Aorta (tissue), 5 donors: Measurements from ENCODE around the gene CLIP4. TPM values are rescaled to one million over a fixed set of nuclear protein-coding genes. Genes with fewer than 3 reads are reported as not detected.

Source experiments
- ATAC-seq: fragments of 200-7000 bp; cut with Tn5 transposase; one replicate; pipeline ENCODE4 v1.9.1; 2022; ENCODE audit warnings: moderate library complexity; ENCODE audit not compliant: low FRiP score
- DNase-seq, 2 donors: peaks; one replicate each; pipeline ENCODE4 v3.0.0-alpha.2; 2020
- H3K27ac ChIP-seq, 2 donors: one replicate each; pipeline ENCODE4 v1.5.1; 2013; ENCODE audit warnings: low read length in 2 of 2, mild to moderate bottlenecking in 2 of 2, moderate library complexity in 2 of 2, control low read depth in 1 of 2, inconsistent platforms in 1 of 2, low read depth in 1 of 2
- H3K27me3 ChIP-seq, 2 donors: one replicate each; pipeline ENCODE4 v1.6.1; 2013; ENCODE audit warnings: control low read depth in 1 of 2, low read length in 1 of 2, mild to moderate bottlenecking in 1 of 2, moderate library complexity in 1 of 2; ENCODE audit not compliant: insufficient read depth in 2 of 2, control insufficient read depth in 1 of 2
- H3K36me3 ChIP-seq, 2 donors: one replicate each; pipeline ENCODE4 v1.6.1; 2013; ENCODE audit warnings: control low read depth in 1 of 2, low read length in 1 of 2, mild to moderate bottlenecking in 1 of 2; ENCODE audit not compliant: insufficient read depth in 2 of 2, control insufficient read depth in 1 of 2
- H3K4me1 ChIP-seq, 2 donors: one replicate each; pipeline ENCODE4 v1.6.1; 2013; ENCODE audit warnings: low read length in 2 of 2, control low read depth in 1 of 2, mild to moderate bottlenecking in 1 of 2, moderate library complexity in 1 of 2; ENCODE audit not compliant: insufficient read depth in 2 of 2, control insufficient read depth in 1 of 2
- H3K4me3 ChIP-seq, 2 donors: one replicate each; pipeline ENCODE4 v1.5.1; 2013; ENCODE audit warnings: low read length in 2 of 2, control low read depth in 1 of 2, mild to moderate bottlenecking in 1 of 2
- H3K9me3 ChIP-seq: one replicate; pipeline ENCODE4 v1.6.1; 2013; ENCODE audit warnings: mild to moderate bottlenecking, low read length; ENCODE audit not compliant: control insufficient read depth
- WGBS, 2 donors: extraction: QIAGEN DNeasy Blood & Tissue Kit; methylation state at CpG; one replicate each; pipeline ENCODE4 v1.1.7; 2013; 5-methylcytosine and 5-hydroxymethylcytosine counted together
- intact Hi-C, 2 donors: fragments of 100-400 bp; cut with DNase I; formaldehyde crosslinking; loops; one replicate each; pipeline versions ENCODE4 v1.14.2 to v1.15.0; 2022
- polyA plus RNA-seq, 2 donors: library from polyadenylated mRNA; stranded (reverse); fragments of 200-250 nt; gene quantifications; one replicate each; pipeline ENCODE4 v1.2.3, GENCODE V29; 2013
- total RNA-seq, 2 donors: library from RNA; stranded (reverse); fragmentation: NEBNext Ultra II Directional; extraction: Animal tissue kit (Norgen Biotek cat#: 25700); gene quantifications; one replicate each; pipeline ENCODE4 v1.2.1, GENCODE V29; 2021
- donor health status: healthy with polysubstance abuse.
- donor health status: Bipolar disorder and iron deficiency.
- donor health status: DM: no; HTN: no; CAD: no.
- donor health status: DM: no; HTN: no; CAD: no.
- donor health status: DM: yes; HTN: yes; CAD: no.

Gene CLIP4
- total and polyA plus RNA-seq, 4 donors: 7.6 to 52.3 (median 31.8) TPM

GRCh38 chr2:29195796-29196195 is 80.6 kb downstream of the CLIP4 start:
- Histone ChIP-seq H3K4me3 (no peak overlapping the region), H3K36me3 (peaks cover 0 to 2% of the 10 kb centered on the region in 2 donors), H3K4me1 (no peaks in the 10 kb centered on the region), H3K9me3 (no peaks in the 10 kb centered on the region), H3K27me3 (no peaks in the 10 kb centered on the region), H3K27ac (no peak overlapping the region)
- WGBS, 2 donors: 83 to 84% methylated on average over 8 of the region's 8 CpGs
- intact Hi-C loops: loop anchor here in 1 of 2 donors (2.0 kb wide), 1 partner anchor 237 kb away; no protein-coding TSS in a partner anchor
- DNase-seq (no peak), ATAC-seq (no peak)

- ATAC-seq (peak; percentile 73), DNase-seq (peak; percentile 70 to 83)
- H3K4me3 ChIP-seq: no peak overlapping the region
- H3K36me3 ChIP-seq: no peaks in the 10 kb centered on the region
- H3K27ac ChIP-seq: no peak overlapping the region
- H3K9me3 ChIP-seq: no peaks in the 10 kb centered on the region
- intact Hi-C loops: loop anchor here (1.0 to 2.0 kb wide), 2 partner anchors 238 to 239 kb away; no protein-coding TSS in a partner anchor
- H3K4me1 ChIP-seq: no peaks in the 10 kb centered on the region
- H3K27me3 ChIP-seq: no peaks in the 10 kb centered on the region
- WGBS, 2 donors: 25 to 29% methylated on average over 14 of the region's 14 CpGs
Measured at GRCh38 chr2:29196792-29197788, 81.9 kb downstream of the CLIP4 start.

GRCh38 chr2:29201979-29202378 is 86.8 kb downstream of the CLIP4 start:
- Histone ChIP-seq H3K9me3 (no peaks in the 10 kb centered on the region), H3K27ac (no peak overlapping the region), H3K27me3 (no peaks in the 10 kb centered on the region), H3K4me3 (no peak overlapping the region), H3K4me1 (no peaks in the 10 kb centered on the region), H3K36me3 (no peaks in the 10 kb centered on the region)
- intact Hi-C loops: no loop called here
- ATAC-seq (no peak), DNase-seq (no peak)
- 25 to 30% methylated on average over 5 of the region's 5 CpGs for WGBS, 2 donors

- Histone ChIP-seq H3K4me3 (no peak overlapping the region), H3K27ac (no peak overlapping the region), H3K4me1 (no peaks in the 10 kb centered on the region), H3K36me3 (no peaks in the 10 kb centered on the region), H3K27me3 (no peaks in the 10 kb centered on the region), H3K9me3 (no peaks in the 10 kb centered on the region)
- DNase-seq (no peak), ATAC-seq (no peak)
- WGBS, 2 donors: 84 to 91% methylated on average over 5 of the region's 5 CpGs
- intact Hi-C loops: no loop called here
Measured at GRCh38 chr2:29202819-29203495, 87.7 kb downstream of the CLIP4 start.

- Histone ChIP-seq H3K27me3 (no peaks in the 10 kb centered on the region), H3K36me3 (no peaks in the 10 kb centered on the region), H3K27ac (no peak overlapping the region), H3K4me3 (no peak overlapping the region), H3K4me1 (no peaks in the 10 kb centered on the region), H3K9me3 (no peaks in the 10 kb centered on the region)
- WGBS, 2 donors: 76 to 81% methylated on average over 5 of the region's 5 CpGs
- intact Hi-C loops: no loop called here
- no peak for DNase-seq
- ATAC-seq: no peak
Measured at GRCh38 chr2:29206941-29207340, 91.7 kb downstream of the CLIP4 start.

GRCh38 chr2:29207352-29208148 is 92.3 kb downstream of the CLIP4 start:
- H3K27ac ChIP-seq: no peak overlapping the region
- H3K4me1 ChIP-seq: no peaks in the 10 kb centered on the region
- H3K4me3 ChIP-seq: no peak overlapping the region
- intact Hi-C loops: no loop called here
- ATAC-seq: no peak
- H3K36me3 ChIP-seq: no peaks in the 10 kb centered on the region
- H3K9me3 ChIP-seq: no peaks in the 10 kb centered on the region
- 77 to 83% methylated on average over 3 of the region's 3 CpGs for WGBS, 2 donors
- no peaks in the 10 kb centered on the region for H3K27me3 ChIP-seq
- DNase-seq: no peak

- Histone ChIP-seq H3K27ac (no peak overlapping the region), H3K9me3 (no peaks in the 10 kb centered on the region), H3K4me3 (no peak overlapping the region), H3K4me1 (no peaks in the 10 kb centered on the region), H3K36me3 (no peaks in the 10 kb centered on the region), H3K27me3 (no peaks in the 10 kb centered on the region)
- DNase-seq (no peak), ATAC-seq (no peak)
- intact Hi-C loops: no loop called here
- WGBS, 2 donors: 94 to 97% methylated on average over 5 of the region's 5 CpGs
Measured at GRCh38 chr2:29209551-29209950, 94.3 kb downstream of the CLIP4 start.

GRCh38 chr2:29212009-29212408 is 96.8 kb downstream of the CLIP4 start:
- H3K4me3 ChIP-seq: no peak overlapping the region
- no peaks in the 10 kb centered on the region for H3K27me3 ChIP-seq
- no peaks in the 10 kb centered on the region for H3K36me3 ChIP-seq
- no peak overlapping the region for H3K27ac ChIP-seq
- no peaks in the 10 kb centered on the region for H3K9me3 ChIP-seq
- no peaks in the 10 kb centered on the region for H3K4me1 ChIP-seq
- 34 to 59% methylated on average over 5 of the region's 5 CpGs for WGBS, 2 donors
- intact Hi-C loops: no loop called here
- no peak for ATAC-seq
- DNase-seq: no peak
